Immature natural killer cell (primary cell): Measurements from ENCODE around the gene PHAF1. TPM values are rescaled to one million over a fixed set of nuclear protein-coding genes. Genes with fewer than 3 reads are reported as not detected.

Source experiments
- DNase-seq, 3 donors: peaks; one replicate each; pipeline ENCODE4 v3.0.0; 2022; ENCODE audit warnings: mixed read lengths in 1 of 3
- H3K27ac Mint-ChIP-seq, 6 donors: one replicate each; pipeline ENCODE4 v1.8.0; 2020; ENCODE audit warnings: mixed read lengths in 6 of 6, mild to moderate bottlenecking in 5 of 6, inconsistent platforms in 4 of 6, moderate library complexity in 3 of 6
- H3K27me3 Mint-ChIP-seq, 3 donors: one replicate each; pipeline ENCODE4 v1.8.0; 2020 to 2021; ENCODE audit warnings: low read depth in 3 of 3, mild to moderate bottlenecking in 3 of 3, mixed read lengths in 3 of 3, moderate library complexity in 3 of 3, inconsistent platforms in 1 of 3
- H3K36me3 Mint-ChIP-seq, 3 donors: one replicate each; pipeline ENCODE4 v1.8.0; 2020; ENCODE audit warnings: mixed read lengths in 3 of 3, inconsistent platforms in 2 of 3, mild to moderate bottlenecking in 2 of 3
- H3K4me1 Mint-ChIP-seq, 2 donors: one replicate each; pipeline ENCODE4 v1.8.0; 2020; ENCODE audit warnings: inconsistent platforms in 2 of 2, mild to moderate bottlenecking in 2 of 2, mixed read lengths in 2 of 2, moderate library complexity in 1 of 2
- H3K4me3 Mint-ChIP-seq, 5 donors: one replicate each; pipeline ENCODE4 v1.8.0; 2020; ENCODE audit warnings: mild to moderate bottlenecking in 5 of 5, mixed read lengths in 5 of 5, inconsistent platforms in 3 of 5, moderate library complexity in 3 of 5
- H3K9me3 Mint-ChIP-seq, 6 donors: one replicate each; pipeline ENCODE4 v1.8.0; 2020; ENCODE audit warnings: mild to moderate bottlenecking in 6 of 6, mixed read lengths in 6 of 6, inconsistent platforms in 4 of 6, moderate library complexity in 3 of 6
- polyA plus RNA-seq, 3 donors: library from polyadenylated mRNA; unstranded; fragments of 300-500 nt; fragmentation: Illumina TruSeq; gene quantifications; one replicate each; pipeline ENCODE4 v1.2.3, GENCODE V29; 2021

Gene PHAF1
- polyA plus RNA-seq, 3 donors from 2014 or later = 5.7 to 15.1 (median 14.4) TPM

- Mint-ChIP-seq H3K27me3 (peaks cover 0 to 4% (median 3%) of the 10 kb centered on the region in 3 donors), H3K4me1 (peaks cover 28 to 31% of the 10 kb centered on the region in 2 donors), H3K27ac (no peak overlapping the region), H3K9me3 (no peaks in the 10 kb centered on the region), H3K36me3 (peaks cover 11 to 20% (median 11%) of the 10 kb centered on the region in 3 donors), H3K4me3 (no peak overlapping the region)
- DNase-seq = no peak
These were observed 88.0 kb downstream of the PHAF1 start for GRCh38 chr16:67197704-67198103.

Other genes with a start within 250 kb of the PHAF1 start
- 1 to 10 TPM in 2 of 3 donors, not detected in 1; 2.2 to 3.1 TPM for gene PDP2, start 229.4 kb upstream of the PHAF1 start, polyA plus RNA-seq
- not detected for gene CDH16, start 191.1 kb upstream of the PHAF1 start, polyA plus RNA-seq
- gene RRAD, start 184.4 kb upstream of the PHAF1 start, polyA plus RNA-seq = not detected
- gene CIAO2B, start 175.5 kb upstream of the PHAF1 start, polyA plus RNA-seq = 100 to 1,000 TPM; 125 to 157 (median 132) TPM
- gene CES2, start 174.4 kb upstream of the PHAF1 start, polyA plus RNA-seq = 10 to 100 TPM; 13.8 to 26.2 (median 19.5) TPM
- not detected for gene CES3, start 148.7 kb upstream of the PHAF1 start, polyA plus RNA-seq
- 1 to 10 TPM in 1 of 3 donors, under 1 TPM in 1, not detected in 1; 0.98 to 1.6 TPM for gene CES4A, start 121.4 kb upstream of the PHAF1 start, polyA plus RNA-seq
- gene CBFB, start 80.8 kb upstream of the PHAF1 start, polyA plus RNA-seq = 100 to 1,000 TPM in 1 of 3 donors, 10 to 100 TPM in 2; 93.5 to 118 (median 95.2) TPM
- under 1 TPM in 2 of 3 donors, not detected in 1; 0.13 to 0.18 TPM for gene B3GNT9, start 41.1 kb downstream of the PHAF1 start, polyA plus RNA-seq
- gene TRADD, start 50.0 kb downstream of the PHAF1 start, polyA plus RNA-seq = 10 to 100 TPM; 44.9 to 53.7 (median 49.4) TPM
- 1 to 10 TPM; 3.8 to 7.4 (median 5.7) TPM for gene FBXL8, start 50.0 kb downstream of the PHAF1 start, polyA plus RNA-seq
- gene HSF4, start 54.8 kb downstream of the PHAF1 start, polyA plus RNA-seq = not detected
- gene NOL3, start 60.6 kb downstream of the PHAF1 start, polyA plus RNA-seq = under 1 TPM in 2 of 3 donors, not detected in 1; 0.18 to 0.47 TPM
- gene MATCAP1, start 74.0 kb downstream of the PHAF1 start, polyA plus RNA-seq = under 1 TPM in 1 of 3 donors, not detected in 2; 1.00 TPM
- gene EXOC3L1, start 80.2 kb downstream of the PHAF1 start, polyA plus RNA-seq = not detected
- 10 to 100 TPM; 42.7 to 85.3 (median 76.0) TPM for gene E2F4, start 82.2 kb downstream of the PHAF1 start, polyA plus RNA-seq
- not detected for gene ELMO3, start 89.2 kb downstream of the PHAF1 start, polyA plus RNA-seq
- 100 to 1,000 TPM; 104 to 154 (median 107) TPM for gene TMEM208, start 117.2 kb downstream of the PHAF1 start, polyA plus RNA-seq
- gene FHOD1, start 137.5 kb downstream of the PHAF1 start, polyA plus RNA-seq = 1 to 10 TPM; 3.5 to 8.2 (median 4.8) TPM
- under 1 TPM in 1 of 3 donors, not detected in 2; 0.46 TPM for gene SLC9A5, start 139.0 kb downstream of the PHAF1 start, polyA plus RNA-seq
- gene PLEKHG4, start 169.6 kb downstream of the PHAF1 start, polyA plus RNA-seq = 1 to 10 TPM; 3.7 to 8.1 (median 5.3) TPM
- gene KCTD19, start 216.8 kb downstream of the PHAF1 start, polyA plus RNA-seq = not detected
- not detected for gene LRRC36, start 216.9 kb downstream of the PHAF1 start, polyA plus RNA-seq